Lower leg skin (tissue), 3 donors: Measurements from ENCODE around the gene ANGPTL7.

Experiments used
- POLR2A ChIP-seq, 2 donors: fragments of 450-650 bp; IDR thresholded peaks; one replicate each; pipeline ENCODE4 v1.6.1; 2016 to 2017; ENCODE audit warnings: antibody characterized with exemption in 2 of 2, mild to moderate bottlenecking in 1 of 2, moderate library complexity in 1 of 2
- TF ChIP-seq, protein P1 (sequence below), 3 donors: fragments of 450-650 bp; IDR thresholded peaks; one replicate each; pipeline ENCODE4 v1.5.1; 2016; ENCODE audit warnings: antibody characterized with exemption in 3 of 3, mild to moderate bottlenecking in 3 of 3, moderate library complexity in 2 of 3

DNA sequence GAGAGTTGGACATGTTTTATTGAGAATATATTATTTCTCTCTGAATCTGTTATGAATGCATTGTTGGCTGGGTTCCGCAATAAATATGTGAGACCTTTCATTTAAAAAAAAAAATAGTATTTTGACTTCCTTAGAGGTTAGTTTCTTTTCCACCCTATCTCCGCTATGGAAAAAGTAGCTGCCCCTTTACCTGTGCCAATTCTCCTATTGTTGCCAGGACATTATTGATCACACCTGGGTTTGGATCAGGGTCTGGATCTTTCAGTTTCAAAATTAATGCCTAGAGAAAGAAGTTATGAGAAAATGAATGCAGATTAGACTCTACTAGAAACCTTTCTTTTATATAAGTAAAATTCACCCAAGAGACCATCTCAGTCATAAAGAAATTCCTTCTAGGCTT, 44.1 kb downstream of the ANGPTL7 start:
- TF ChIP-seq, protein P1, sequence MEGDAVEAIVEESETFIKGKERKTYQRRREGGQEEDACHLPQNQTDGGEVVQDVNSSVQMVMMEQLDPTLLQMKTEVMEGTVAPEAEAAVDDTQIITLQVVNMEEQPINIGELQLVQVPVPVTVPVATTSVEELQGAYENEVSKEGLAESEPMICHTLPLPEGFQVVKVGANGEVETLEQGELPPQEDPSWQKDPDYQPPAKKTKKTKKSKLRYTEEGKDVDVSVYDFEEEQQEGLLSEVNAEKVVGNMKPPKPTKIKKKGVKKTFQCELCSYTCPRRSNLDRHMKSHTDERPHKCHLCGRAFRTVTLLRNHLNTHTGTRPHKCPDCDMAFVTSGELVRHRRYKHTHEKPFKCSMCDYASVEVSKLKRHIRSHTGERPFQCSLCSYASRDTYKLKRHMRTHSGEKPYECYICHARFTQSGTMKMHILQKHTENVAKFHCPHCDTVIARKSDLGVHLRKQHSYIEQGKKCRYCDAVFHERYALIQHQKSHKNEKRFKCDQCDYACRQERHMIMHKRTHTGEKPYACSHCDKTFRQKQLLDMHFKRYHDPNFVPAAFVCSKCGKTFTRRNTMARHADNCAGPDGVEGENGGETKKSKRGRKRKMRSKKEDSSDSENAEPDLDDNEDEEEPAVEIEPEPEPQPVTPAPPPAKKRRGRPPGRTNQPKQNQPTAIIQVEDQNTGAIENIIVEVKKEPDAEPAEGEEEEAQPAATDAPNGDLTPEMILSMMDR (IDR thresholded peaks at IDR 0.05) = no peak
- TF ChIP-seq POLR2A (IDR thresholded peaks at IDR 0.05) = no peak
